Neutrophil (primary cell): ENCODE results near the gene PPP2R5C.

Experiments
- H3K27ac ChIP-seq: fragments of 200-600 bp; sonication (generic); 2 replicates; pipeline ENCODE4 v1.5.1; 2016; ENCODE audit warnings: mild to moderate bottlenecking, moderate library complexity
- H3K27me3 ChIP-seq: fragments of 200-600 bp; sonication (generic); 2 replicates; pipeline ENCODE4 v1.6.0; 2016; ENCODE audit warnings: mild to moderate bottlenecking
- H3K36me3 ChIP-seq: fragments of 200-600 bp; sonication (generic); 2 replicates; pipeline ENCODE4 v1.5.1; 2017
- H3K4me1 ChIP-seq, 2 experiments: fragments of 200-600 bp in 1 of 2; sonication (generic) in 1 of 2; 1 replicate in 1 of 2; 2 replicates in 1 of 2; pipeline versions ENCODE4 v1.5.1 to v1.6.1; 2013 to 2016; ENCODE audit warnings: low read depth in 1 of 2, low read length in 1 of 2, mild to moderate bottlenecking in 1 of 2, moderate library complexity in 1 of 2; ENCODE audit not compliant: control insufficient read depth in 1 of 2, insufficient read depth in 1 of 2
- H3K4me3 ChIP-seq, 2 experiments: fragments of 200-600 bp in 1 of 2; sonication (generic) in 1 of 2; 1 replicate in 1 of 2; 2 replicates in 1 of 2; pipeline ENCODE4 v1.5.1; 2013 to 2016; ENCODE audit warnings: low read depth in 1 of 2, low read length in 1 of 2, mild to moderate bottlenecking in 1 of 2, moderate library complexity in 1 of 2
- H3K9me3 ChIP-seq: fragments of 200-600 bp; sonication (generic); 2 replicates; pipeline ENCODE4 v1.5.1; 2016
- CTCF ChIP-seq: fragments of 200-600 bp; sonication (generic); IDR thresholded peaks from 2 replicates; pipeline ENCODE4 v1.5.1; 2016; ENCODE audit warnings: antibody characterized with exemption

PPP2R5C gene

DNA sequence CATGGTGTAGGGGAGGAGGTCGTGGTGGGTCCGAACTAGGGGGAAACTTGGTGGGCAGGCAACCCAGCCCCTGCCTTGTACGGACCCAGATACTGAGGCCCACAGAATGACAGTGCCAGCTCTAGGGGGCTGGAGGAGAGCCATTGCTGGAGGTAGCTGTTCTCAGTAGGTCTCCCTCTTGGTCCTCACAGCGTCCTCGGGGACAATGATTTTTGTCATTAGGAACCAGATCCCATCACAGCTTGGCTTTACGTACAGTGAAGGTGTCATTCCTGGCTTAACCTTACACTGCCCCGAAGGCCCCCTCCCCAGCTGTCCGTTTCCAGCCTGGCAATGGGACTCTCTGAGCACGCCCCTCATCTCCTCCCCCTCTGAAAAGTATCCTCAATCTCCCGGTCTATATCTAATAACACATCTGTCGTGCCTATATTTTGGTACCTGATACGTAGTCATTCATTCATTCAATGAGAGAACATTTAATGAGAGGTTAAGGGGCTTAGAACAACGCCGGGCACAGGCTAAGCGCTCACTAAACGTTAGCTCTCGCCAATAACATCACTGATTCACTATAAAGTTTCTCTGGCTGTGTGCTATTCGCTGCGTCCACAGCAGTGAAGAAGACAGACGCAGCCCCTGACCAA lies 202.3 kb downstream of the PPP2R5C start:
- no peaks in the 10 kb centered on the region for H3K27me3 ChIP-seq
- H3K4me1 ChIP-seq, result peaks cover 14 to 27% of the 10 kb centered on the region in 2 experiments
- no peak for TF ChIP-seq CTCF
- H3K36me3 ChIP-seq, result no peaks in the 10 kb centered on the region
- peak overlapping the region; percentile 93 to 96 for H3K4me3 ChIP-seq
- no peaks in the 10 kb centered on the region for H3K9me3 ChIP-seq
- peak overlapping the region; percentile 92 for H3K27ac ChIP-seq

DNA sequence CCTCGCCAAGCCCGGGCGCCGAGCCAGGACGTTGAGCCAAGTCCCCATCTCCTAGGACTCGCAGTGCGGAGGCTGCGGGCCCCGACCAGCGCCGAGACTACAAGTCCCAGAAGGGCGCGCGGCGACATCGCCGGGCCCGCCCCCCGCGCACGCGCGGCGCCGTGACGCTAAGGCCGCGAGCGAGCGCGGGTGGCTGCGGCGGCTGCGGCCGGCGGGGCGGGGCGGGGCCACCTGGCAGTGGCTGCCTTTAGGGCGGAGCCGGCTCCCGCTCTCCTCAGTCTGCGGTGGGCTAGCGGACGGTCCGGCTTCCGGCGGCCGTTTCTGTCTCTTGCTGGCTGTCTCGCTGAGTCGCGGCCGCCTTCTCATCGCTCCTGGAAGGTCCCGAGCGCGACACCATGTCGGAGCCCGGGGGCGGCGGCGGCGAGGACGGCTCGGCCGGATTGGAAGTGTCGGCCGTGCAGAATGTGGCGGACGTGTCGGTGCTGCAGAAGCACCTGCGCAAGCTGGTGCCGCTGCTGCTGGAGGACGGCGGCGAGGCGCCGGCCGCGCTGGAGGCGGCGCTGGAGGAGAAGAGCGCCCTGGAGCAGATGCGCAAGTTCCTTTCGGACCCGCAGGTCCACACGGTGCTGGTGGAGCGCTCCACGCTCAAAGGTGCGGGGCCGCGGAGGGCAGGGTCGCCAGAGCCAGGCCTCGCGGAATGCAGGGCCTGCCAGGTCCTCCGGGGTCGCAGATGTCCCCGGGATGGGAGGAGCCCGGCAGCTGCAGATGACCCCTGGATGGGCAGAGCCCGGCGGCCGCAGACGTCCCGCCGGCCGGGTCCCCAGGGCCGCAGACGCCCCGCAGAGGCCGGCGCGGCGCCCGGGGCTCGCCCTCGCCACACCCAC lies 203.0 kb downstream of the PPP2R5C start, which contains the start of gene DYNC1H1:
TSS of gene DYNC1H1 (plus strand) at position 277 of the 884 bp plus-strand sequence. CDS start at position 396, 119 bp downstream.
- H3K27ac ChIP-seq, result peak within 1 kb of the TSS; percentile 92
- no peaks in the 10 kb centered on the region for H3K9me3 ChIP-seq
- peaks cover 3% of the 10 kb centered on the region for H3K36me3 ChIP-seq
- TF ChIP-seq CTCF, result no peak
- H3K4me3 ChIP-seq, result peak within 1 kb of the TSS; percentile 93 to 96
- peaks cover 14 to 27% of the 10 kb centered on the region in 2 experiments for H3K4me1 ChIP-seq
- H3K27me3 ChIP-seq, result no peaks in the 10 kb centered on the region

GRCh38 chr14:101965181-101965544 lies 203.7 kb downstream of the PPP2R5C start:
- peaks cover 6% of the 10 kb centered on the region for H3K36me3 ChIP-seq
- TF ChIP-seq CTCF, result peak; percentile 9
- peaks cover 14 to 27% of the 10 kb centered on the region in 2 experiments for H3K4me1 ChIP-seq
- H3K27me3 ChIP-seq, result no peaks in the 10 kb centered on the region
- peak overlapping the region; percentile 92 for H3K27ac ChIP-seq
- peak overlapping the region; percentile 93 to 96 for H3K4me3 ChIP-seq
- no peaks in the 10 kb centered on the region for H3K9me3 ChIP-seq

DNA sequence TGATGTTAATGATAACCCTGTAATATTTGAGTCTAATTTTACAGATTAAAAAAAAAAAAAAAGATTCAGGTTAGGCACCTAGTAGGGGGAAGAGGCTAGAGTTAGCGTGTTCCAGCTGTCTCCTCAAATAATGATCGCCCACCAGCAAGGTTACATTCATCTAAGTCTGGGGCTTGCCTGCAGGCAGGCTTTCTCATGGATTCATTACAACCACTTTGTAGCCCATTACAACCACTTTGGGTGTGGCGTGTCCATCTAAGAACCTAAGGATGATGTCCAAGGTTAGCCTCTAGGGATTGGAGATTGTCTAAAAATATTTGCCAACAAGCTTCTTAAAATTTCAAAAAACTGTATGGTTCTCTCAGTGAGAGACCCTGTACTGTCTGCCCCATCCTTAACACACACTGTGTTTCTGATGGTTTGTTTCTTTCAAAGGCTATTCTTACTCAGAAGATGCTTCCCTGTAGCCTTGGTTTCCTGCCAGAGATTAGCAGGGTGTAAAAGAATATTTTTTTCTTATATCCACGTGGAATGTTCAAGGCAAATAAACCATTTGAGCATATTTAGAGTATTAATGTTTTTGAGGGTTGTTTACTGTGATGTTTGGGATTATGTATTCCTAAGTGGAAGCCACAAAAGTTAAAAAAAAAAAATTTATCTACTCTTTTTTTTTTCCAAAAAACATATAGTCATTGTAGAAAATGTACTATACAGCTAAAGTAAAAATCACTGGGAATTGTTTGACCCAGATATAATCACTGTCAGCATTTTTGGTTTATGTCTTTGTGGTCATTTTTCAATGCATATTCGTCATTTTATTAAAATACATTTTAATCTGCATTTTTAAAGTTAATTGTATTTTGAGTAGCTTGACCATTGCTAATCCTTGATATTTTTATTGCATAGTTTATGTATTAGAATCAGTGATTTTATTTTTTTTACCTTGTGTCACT lies 204.5 kb downstream of the PPP2R5C start:
- Histone ChIP-seq H3K4me1 (peaks cover 14 to 27% of the 10 kb centered on the region in 2 experiments), H3K36me3 (peaks cover 6% of the 10 kb centered on the region), H3K27ac (peak overlapping the region; percentile 92), H3K27me3 (no peaks in the 10 kb centered on the region), H3K4me3 (peak overlapping the region; percentile 93 to 96), H3K9me3 (no peaks in the 10 kb centered on the region)
- no peak for TF ChIP-seq CTCF

GRCh38 chr14:101966742-101967141 lies 205.2 kb downstream of the PPP2R5C start:
- no peaks in the 10 kb centered on the region for H3K9me3 ChIP-seq
- H3K4me3 ChIP-seq, result no peak overlapping the region
- no peak for TF ChIP-seq CTCF
- no peak overlapping the region for H3K27ac ChIP-seq
- H3K4me1 ChIP-seq, result peaks cover 11 to 24% of the 10 kb centered on the region in 2 experiments
- peaks cover 6% of the 10 kb centered on the region for H3K36me3 ChIP-seq
- no peaks in the 10 kb centered on the region for H3K27me3 ChIP-seq
